ENCODE measurements around the gene GNAZ.

DNA sequence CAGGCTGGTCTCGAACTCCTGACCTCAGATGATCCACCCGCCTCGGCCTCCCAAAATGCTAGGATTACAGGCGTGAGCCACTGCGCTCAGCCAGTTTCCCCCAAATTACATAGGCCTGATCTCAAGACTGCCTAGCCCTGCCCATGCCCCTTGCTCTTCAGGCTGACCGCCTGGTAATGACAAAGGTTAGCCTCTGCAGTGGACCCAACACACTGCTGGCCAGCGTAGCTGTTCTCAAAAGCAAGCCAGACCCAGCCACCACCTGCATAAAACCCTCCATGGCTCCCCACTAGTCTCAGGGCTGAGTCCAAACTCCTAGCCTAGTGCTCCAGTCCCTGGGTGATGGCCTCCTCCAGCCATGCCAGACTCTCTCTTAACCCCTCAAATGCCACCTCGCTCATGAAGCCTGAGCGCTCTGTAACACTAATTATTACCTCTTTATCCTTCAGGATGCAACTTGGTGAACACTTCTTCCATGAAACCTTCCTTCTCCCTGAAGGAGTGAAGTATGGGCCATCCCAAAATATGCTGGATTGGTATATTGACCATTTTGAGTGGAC is 72.3 kb downstream of the GNAZ start:
- TF ChIP-seq, protein P1, sequence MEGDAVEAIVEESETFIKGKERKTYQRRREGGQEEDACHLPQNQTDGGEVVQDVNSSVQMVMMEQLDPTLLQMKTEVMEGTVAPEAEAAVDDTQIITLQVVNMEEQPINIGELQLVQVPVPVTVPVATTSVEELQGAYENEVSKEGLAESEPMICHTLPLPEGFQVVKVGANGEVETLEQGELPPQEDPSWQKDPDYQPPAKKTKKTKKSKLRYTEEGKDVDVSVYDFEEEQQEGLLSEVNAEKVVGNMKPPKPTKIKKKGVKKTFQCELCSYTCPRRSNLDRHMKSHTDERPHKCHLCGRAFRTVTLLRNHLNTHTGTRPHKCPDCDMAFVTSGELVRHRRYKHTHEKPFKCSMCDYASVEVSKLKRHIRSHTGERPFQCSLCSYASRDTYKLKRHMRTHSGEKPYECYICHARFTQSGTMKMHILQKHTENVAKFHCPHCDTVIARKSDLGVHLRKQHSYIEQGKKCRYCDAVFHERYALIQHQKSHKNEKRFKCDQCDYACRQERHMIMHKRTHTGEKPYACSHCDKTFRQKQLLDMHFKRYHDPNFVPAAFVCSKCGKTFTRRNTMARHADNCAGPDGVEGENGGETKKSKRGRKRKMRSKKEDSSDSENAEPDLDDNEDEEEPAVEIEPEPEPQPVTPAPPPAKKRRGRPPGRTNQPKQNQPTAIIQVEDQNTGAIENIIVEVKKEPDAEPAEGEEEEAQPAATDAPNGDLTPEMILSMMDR (IDR thresholded peaks at IDR 0.05): no peak
- TF ChIP-seq POLR2A (IDR thresholded peaks at IDR 0.05): no peak
